Right forelimb (tissue), 1 donor: Measurements from ENCODE around the gene STIM1.

Experiments
- DNase-seq: peaks from one replicate; pipeline ENCODE4 v3.0.0-alpha.2; 2018

Gene STIM1

DNA sequence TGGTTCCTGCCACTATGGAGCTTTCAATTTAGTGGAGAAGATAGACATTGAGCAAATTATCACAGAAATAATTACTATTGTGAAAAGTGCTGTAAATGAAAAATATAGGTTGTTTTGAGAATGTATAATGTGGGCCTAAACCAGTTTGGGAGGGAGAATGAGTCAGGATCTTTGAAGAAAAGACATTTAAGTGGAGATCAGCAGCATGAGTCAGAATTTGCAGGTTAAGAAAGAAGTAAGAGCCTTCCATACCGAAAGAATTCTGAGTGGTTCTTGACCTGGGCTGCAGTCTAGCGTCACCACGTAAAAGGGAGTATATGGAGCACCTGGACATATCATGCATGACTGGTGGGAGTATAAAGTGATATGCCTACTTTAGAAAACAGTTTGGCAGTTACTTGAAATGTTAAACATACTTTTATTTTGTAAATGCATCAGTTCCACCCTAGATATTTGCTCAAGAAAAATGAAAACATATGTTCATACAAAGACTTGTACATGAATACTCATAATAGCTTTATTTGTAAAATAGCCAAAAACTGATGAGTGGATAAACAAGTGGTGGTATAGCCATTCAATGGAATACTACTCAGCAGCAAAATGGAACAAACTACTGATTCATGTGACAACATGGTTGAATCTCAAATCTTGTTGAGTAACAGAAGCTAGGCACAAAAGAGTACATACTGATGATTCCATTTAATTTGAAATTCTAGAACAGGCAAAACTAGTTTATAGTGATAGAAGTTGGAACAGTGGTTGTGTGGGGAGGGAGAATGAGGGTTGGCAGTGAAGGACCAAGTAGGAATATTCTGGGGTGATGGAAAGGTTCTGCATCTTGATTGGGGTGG is 99.2 kb downstream of the STIM1 start:
- no peak for DNase-seq

DNA sequence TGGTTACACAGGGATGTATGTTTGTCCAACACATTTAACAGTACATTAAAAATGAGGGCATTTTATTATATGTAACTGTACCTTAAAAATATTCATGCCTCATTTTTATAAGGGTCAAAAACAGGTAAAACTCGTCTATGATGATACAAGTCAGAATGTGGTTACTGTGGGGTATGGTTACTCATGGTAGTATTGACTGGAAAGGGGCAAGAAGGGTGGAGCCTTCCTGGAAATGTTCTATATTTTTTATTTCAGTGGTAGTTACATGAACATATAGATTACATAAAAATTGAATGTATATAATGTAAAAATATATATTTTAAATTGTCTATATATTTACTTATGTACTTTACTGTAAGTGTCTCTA is 99.8 kb downstream of the STIM1 start:
- no peak for DNase-seq

DNA sequence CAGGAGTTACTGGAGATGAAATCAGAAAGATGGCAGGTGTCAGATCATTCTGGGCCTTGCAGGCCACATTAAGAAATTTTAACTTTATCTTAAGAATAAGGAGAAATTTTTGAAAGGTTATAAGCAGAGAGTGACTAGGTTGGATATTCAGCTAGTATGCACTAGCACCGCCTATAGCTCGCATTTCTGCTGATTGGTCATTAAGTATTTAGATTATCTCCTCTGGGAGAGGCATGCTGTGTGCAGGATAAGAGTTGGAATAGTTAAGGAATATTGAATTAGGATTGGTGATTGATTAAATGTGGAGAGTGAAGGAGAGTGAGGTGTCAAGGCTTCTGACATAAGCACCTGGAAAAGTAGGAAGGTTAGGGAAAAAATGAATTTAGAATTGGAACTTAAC is 100.6 kb downstream of the STIM1 start:
- DNase-seq = no peak

DNA sequence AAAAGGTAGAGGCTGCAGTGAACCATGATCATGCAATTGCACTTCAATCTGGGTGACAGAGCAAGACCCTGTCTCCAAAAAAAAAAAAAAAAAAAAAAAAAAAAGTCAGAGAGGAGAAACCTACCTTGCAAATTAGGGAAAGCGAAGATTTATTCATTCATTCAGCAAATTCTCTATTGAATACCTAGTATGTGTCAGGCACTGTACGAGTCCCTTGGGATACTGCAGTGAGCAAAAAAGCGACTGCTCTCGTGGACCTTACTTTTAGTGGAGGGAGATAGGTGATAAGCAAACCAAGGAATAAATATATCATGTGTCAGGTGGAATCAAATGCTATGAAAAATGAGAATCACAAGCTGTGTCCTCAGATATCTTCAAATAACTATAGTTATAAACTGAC is 101.3 kb downstream of the STIM1 start:
- DNase-seq = no peak

DNA sequence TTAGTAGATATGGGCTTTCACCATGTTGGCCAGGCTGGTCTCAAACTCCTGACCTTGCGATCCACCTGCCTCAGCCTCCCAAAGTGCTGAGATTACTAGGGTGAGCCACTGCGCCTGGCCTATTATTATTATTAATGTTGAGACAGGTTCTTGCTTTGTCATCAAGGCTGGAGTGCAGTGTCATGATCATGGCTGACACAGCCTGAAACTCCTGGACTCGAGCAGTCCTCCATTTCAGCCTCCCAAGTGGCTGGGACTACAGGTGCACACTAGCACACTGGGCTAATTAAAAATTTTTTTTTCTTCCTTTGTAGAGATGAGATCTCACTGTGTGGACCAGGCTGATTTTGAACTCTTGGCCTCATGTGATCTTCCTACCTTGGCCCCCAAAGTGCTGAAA is 102.0 kb downstream of the STIM1 start:
- DNase-seq = no peak

DNA sequence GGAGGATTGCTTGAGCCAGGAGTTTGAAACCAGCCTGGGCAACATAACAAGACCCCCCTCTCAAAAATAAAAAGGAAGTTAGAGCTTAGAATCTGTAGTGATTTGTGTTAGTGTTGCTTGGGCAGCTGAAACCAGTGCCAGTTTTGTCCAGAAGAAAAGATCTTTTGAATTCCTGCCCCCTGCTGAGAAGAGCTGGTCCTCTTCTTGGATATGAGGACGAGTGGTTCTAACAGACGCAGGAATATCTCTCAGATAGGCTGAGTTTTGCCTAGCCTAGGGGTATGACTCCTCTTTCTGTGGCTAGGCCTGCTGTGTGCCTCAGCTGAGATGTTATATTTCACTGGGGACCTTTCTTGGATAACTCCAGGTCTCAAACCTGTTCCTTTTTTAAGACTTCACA is 102.8 kb downstream of the STIM1 start:
- DNase-seq = no peak

DNA sequence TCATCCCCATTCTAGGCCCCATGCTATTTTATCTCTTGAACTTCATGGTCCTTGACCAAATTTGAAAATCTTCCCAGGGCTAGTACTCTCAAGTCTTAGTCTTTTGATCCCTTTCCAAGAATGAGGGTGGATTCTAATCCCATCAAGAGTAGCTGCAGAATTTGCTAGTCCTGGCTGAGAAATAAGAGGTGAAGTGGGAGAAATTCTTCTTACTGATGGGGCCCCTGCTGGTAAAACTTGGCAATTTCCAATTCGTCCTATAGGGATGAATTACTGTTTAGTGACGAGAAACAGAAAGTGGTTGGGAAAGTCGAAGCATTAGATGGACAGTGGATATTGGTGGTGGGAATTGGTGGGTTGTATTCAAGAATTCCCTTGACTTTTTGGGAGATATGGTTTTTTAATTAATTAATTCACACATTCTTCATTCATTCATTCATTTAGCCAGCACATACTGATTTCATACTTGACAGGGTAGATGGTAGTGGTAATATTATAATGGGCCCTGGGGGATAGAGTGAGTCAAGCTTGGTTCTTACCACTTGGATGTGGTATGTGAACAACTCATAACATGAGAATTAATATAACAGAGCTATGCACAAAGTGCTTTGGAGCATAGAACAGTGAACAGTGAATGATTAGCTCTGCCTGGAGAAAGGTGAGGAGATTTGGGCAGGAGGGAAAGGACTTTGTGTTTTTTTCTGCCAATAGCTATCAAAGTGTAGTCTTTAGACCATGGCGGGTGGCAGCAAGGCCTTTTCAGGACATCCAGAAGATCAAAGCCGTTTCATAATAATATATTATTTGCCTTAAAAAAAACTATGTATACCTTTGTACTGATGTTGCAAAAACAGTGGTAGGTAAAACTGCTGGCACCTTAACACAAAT is 103.8 kb downstream of the STIM1 start:
- DNase-seq = no peak

DNA sequence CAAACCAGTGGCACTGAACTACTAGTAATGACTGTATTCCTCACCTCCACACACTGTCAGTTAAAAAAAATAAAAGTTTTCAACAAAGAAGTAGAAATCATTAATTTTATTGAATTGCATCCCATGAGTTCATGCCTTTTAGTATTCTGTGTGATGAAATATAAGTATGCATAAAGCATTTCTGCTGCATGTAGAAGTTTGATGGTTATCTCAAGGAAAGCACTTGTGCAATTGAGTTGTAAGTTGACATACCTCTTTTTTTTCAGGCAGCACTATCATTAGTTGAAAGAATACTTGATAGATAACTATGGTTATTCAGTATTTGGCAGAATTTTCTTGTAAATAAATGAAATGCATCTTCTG is 104.4 kb downstream of the STIM1 start:
- DNase-seq = no peak

DNA sequence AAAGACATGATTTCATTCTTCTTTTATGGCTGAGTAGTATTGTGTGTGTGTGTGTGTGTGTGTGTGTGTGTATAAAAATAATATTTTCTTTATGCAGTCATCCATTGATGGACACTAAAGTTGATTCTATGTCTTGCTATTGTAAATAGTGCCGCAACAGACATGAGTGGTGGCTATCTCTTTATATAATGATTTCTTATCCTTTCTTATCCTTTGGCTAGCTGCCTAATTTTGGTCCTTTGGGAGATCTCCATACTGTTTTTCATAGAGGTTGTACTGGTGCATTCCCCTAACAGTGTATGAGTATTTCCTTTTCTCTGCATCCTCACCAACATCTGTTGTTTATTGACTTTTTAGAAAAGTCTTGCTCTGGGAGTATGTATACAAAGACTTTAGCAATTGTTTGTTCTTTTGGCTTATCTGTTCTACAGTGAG is 107.0 kb downstream of the STIM1 start:
- no peak for DNase-seq

DNA sequence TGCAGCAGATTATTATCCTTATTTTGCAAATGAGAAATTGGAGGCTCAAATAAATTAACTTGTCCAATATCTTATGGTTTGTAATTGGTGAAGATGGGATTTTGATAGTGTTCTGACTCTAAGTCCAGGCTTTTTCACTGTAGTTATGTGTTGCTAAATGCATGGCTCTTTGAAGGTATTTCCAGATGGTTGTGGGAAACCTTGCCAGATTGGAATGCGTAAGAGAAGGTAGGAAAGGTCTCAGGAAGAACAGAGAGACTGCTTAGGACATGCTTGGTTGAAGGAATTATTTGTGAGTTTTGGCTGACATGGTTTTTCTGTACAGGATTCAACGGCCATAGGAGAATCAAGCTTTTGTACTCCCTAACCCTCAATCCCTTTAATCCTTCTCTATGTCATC is 108.6 kb downstream of the STIM1 start:
- DNase-seq = no peak

DNA sequence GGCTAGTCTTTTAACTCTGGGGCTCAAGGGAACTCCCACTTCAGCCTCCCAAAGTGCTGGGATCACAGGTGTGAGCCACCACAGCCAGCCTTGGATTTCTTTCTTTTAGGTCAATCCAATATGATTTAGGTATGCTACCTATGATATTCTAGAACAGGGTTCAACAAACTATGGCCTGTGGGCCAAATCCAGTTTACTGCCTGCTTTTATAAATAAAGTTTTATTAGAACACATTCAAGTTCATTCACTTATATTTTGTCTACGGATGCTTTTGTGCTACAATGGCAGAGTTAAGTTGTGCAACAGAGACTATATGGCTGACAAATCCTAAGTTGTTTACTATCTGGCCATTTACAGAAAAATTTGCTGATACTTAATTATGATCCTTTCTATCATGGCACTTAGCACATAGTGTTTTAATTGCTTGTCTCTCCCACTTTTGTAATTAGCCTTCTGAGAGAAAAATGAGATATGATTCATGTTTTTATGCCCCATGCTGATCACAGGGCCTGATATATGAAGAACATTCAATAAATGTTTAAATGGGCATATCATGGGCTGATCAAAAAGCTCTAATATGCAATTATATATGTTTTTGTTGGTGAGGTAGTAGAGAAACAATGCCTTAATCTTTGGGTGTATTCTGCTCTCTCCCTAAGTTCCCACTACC is 109.6 kb downstream of the STIM1 start:
- no peak for DNase-seq

DNA sequence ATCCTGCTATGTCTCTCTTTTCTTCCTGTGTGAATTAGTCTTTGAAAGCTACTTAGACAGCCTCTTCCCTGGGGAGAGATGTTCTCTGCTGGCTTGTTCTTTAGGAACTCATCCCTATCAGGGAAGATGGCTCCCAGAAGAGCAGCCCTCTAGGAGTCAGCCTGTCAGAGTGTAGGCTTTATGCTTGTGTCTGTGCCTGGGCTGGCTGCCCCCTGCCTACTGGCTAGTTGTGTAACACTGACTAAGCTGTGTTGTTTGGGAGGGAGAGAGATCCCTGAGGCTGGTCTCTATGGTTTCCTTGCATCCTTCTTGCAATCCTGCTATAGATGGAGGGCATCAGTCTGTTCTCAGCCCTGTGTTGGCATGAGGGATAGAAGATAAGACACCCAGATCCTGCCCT is 112.2 kb downstream of the STIM1 start:
- DNase-seq = no peak

DNA sequence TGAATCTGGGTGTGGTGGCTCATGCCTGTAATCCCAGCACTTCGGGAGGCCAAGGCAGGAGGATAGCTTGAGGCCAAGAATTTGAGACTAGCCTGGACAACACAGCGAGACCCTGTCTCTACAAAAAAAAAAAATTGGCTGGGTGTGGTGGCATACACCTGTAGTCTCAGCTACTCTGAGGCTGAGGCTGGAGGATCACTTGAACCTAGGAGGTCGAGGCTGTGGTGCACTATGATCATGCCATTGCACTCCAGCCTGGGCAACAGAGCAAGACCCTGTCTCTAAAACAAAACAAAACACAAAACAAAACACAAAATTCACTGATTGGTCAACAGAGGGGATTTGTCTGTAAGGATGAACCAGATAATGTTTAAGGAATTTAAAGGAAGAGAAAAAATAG is 113.7 kb downstream of the STIM1 start:
- DNase-seq = no peak

DNA sequence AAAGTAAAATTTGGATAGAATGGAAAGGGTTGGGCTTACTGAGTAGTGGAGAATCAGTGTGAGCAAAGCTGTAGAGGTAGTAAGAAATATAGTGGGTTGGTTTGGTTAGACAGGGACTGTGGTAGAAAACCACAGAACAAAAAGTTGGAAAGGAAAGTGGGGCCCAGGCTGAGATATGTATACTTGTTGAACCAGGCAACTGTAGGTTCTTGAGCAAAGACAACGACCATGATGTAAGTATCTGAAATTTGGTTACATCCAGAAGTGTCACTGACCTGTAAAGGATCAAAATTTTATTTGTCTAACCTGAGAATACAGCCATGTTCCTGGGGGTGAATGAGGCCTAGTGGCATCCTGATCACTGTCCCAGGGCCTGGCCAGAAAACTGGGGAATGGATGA is 114.1 kb downstream of the STIM1 start:
- no peak for DNase-seq

DNA sequence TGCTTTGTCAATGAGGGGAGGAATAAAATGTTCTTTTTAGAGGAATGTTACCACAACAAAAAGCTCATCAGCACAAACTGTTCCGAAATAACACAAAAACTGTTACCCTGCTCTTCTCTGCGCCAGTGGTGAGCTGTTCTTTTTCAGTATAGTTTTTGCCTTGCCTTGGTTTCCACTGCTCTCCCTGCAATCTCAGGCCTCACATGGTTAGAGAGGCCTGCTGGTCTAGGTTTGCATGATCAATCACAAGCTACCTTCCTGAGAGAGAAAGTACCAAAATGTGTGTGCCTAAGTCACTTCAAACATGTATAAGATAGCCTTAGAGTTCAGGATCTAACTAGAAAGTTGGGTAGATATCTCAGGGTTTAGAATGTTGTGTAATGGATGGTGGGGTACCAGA is 114.6 kb downstream of the STIM1 start:
- no peak for DNase-seq

DNA sequence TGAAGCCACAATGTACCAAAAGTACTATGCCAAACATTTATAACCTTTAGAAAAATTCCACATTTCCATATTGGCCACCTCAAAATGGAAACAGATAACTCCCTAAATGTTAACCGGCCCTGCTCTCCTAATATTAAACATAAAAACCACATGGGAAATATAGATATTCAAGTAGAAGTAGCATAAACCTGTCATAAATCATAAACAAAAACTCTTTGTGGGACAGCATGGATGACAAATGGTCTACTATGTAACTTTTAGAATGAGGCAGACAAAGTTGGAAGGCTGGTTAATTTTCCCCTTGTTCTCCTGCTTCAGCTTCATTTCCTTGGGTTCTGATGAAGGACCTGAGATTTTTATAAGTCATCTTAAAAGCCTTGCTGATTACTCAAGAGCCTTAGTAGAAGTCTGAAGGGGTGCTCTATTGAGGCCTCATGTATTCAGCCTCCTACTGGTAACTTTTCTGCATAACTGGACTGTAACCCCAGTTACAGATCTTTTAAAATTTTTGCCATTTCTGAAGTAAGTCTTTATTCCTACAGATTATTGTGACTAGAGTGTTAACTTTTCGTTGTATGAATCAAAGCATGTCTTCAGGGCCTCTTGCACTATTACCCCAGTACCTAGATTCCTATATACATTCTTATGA is 116.4 kb downstream of the STIM1 start:
- DNase-seq = no peak

DNA sequence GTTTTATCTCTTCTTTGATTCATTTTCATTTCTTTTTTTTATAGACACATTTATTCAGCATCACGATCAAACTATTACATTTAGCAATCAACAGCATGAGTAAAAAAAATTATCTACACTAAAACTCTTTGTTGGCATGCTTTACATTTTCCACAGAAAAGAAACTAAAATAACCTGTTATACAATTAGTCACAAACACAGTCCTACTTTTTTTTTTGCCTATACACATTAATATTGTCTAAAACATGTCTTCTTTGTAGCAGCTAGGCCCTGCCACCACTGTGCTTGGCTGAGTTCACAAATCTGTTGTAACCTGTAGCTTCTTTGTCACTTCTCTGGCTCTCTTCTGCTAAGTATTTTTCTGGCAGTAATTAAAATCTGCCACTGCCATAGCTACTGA is 117.0 kb downstream of the STIM1 start:
- no peak for DNase-seq

DNA sequence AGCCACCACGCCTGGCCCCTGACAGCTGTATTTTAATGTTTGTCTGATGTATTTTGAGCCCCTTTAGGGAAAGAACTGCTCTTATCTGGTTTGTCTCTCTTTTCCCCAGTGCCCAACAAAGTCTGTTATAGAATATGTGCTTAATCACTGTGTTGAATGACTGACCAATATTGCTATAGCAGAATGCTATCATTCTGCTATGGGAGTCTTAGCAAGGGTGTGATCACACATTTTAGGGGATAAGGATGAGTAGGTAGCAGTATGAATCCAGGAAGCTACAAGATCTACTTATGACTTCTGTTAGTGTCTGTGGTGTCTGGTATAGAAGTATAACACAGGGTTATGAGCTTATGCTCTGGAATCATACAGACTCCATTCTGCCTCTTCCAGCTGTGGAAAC is 121.6 kb downstream of the STIM1 start:
- DNase-seq = no peak

DNA sequence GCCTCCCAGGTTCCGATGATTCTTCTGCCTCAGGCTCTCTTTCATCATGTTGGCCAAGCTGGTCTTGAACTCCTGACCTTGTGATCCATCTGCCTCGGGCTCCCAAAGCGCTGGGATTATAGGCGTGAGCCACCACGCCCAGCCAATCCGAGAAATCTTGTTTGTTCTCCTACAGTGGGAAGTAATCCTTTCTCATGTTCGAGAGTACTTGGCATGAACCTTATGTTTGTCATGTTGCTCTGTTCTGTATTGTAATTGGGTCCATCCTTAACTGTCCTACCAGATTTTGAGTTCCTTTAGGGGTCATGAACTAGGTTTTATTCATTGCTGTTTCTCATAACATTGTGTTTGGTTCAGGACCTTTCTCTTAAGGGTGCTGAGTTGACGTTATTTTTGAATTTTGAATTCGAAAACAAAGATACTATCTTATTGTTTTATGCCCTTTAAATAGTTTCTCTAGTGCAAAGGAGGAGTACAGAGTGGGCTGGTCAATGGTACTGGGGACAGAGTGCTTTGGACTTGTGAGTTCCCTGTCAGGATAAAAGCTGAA is 125.7 kb downstream of the STIM1 start:
- DNase-seq = no peak

DNA sequence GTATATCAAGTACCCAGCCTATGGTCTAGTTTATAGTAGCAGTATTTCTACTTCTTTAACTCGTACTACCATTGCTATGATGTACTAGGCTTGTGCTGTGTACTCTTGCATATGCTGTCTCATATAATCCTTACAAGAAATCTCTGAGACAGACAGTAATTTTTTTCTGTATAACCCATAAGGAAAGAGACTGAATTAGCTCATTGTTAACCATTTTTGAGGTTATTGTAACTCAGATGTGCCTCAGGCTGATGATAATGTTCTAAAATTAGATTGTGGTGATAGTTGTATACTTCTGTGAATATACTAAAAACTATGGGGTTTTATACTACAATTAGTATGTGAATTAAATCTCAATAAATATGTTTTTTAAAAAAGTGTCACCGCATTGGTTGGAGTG is 127.0 kb downstream of the STIM1 start:
- no peak for DNase-seq

DNA sequence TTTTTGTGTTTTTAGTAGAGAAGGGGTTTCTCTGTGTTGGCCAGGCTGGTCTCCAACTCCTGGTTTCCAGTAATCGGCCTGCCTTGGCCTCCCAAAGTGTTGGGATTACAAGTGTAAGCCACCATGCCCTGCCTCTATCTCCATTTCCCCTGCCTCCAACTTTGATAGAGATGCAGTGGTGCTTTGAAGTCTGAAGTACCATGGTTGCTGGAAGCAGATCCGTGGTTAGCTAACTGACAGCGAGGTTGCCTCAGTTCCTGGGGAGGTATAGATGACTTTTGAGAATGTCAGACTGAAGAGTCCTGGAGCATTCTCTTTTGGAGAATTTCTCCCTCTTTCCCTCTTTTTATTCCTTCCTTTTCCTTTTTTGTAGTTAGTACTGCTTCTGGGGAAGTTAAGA is 127.6 kb downstream of the STIM1 start:
- no peak for DNase-seq

DNA sequence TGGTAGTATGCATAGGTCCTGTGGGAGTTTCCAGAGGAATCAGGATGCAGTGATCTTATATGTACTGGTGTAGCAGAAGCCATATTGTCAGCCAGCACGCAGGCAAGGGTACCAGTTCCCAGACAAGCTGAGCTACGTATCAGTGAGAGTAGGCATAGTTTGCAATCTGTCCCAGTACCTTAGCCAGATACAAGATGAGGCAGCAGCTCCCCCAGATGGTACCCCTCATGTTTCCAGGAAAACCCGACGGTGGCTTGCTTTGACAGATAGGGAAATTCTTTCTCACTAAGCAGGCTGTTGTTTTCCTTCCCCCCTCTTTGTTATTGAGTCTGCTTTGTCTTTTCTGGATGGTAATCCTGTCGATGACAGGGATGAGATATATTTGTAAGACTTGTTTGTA is 129.4 kb downstream of the STIM1 start:
- no peak for DNase-seq

DNA sequence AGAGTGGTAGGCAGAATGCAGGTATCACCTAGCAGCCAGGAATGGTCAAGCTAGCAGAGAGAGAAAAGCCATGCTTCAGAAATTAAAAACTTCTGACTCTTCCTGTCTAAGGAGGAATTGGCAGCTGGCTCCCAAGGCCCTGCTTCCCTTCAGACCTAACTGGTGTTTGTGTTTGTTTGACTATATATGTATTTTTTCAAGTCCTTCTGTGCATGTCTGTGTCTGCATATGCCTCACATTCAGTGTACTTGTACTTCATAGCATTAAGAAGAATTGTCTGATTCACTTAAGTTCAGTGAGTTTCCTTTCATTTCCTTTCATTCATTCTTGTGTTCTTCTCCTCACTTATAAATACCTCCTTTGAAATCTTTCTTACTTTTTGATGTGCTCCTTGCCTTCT is 130.2 kb downstream of the STIM1 start:
- no peak for DNase-seq
